Tibial nerve (tissue), 4 donors: Measurements from ENCODE around the gene UTS2. TPM values are rescaled to one million over a fixed set of nuclear protein-coding genes. Genes with fewer than 3 reads are reported as not detected.

Experiments
- DNase-seq, 2 donors: peaks; one replicate each; pipeline ENCODE4 v3.0.0-alpha.2; 2019; ENCODE audit warnings: low spot score in 2 of 2
- H3K27ac ChIP-seq, 4 donors: fragments of 200-600 bp; sonication (generic) in 3 of 4; one replicate each; pipeline ENCODE4 v1.5.1; 2017 to 2019; ENCODE audit warnings: mild to moderate bottlenecking in 1 of 4
- H3K27me3 ChIP-seq, 2 donors: fragments of 200-600 bp; sonication (generic) in 1 of 2; one replicate each; pipeline versions ENCODE4 v1.5.1 to v1.6.0; 2017 to 2019
- H3K36me3 ChIP-seq, 3 donors: fragments of 200-600 bp; sonication (generic); one replicate each; pipeline ENCODE4 v1.5.1; 2018 to 2019
- H3K4me1 ChIP-seq, 4 donors: fragments of 200-600 bp; sonication (generic) in 3 of 4; one replicate each; pipeline ENCODE4 v1.5.1; 2017 to 2019
- H3K4me3 ChIP-seq, 4 donors: fragments of 200-600 bp; sonication (generic) in 3 of 4; one replicate each; pipeline ENCODE4 v1.5.1; 2017 to 2019; ENCODE audit warnings: mild to moderate bottlenecking in 1 of 4, moderate library complexity in 1 of 4
- H3K9me3 ChIP-seq, 4 donors: fragments of 200-600 bp; sonication (generic) in 3 of 4; one replicate each; pipeline ENCODE4 v1.5.1; 2017 to 2019
- CTCF ChIP-seq, 5 experiments: fragments of 200-600 bp in 3 of 5; fragments of 450-650 bp in 2 of 5; sonication (generic) in 3 of 5; IDR thresholded peaks; one replicate each; pipeline ENCODE4 v1.5.1; 2016 to 2019; ENCODE audit warnings: antibody characterized with exemption in 5 of 5, mild to moderate bottlenecking in 3 of 5, moderate library complexity in 2 of 5
- EP300 ChIP-seq, 2 donors: sonication (generic); formaldehyde crosslinking; IDR thresholded peaks; one replicate each; pipeline ENCODE4 v1.6.1; 2017; ENCODE audit warnings: antibody characterized with exemption in 2 of 2, mild to moderate bottlenecking in 1 of 2
- POLR2A ChIP-seq, 2 donors: fragments of 450-650 bp; IDR thresholded peaks; one replicate each; pipeline ENCODE4 v1.6.1; 2017; ENCODE audit warnings: antibody characterized with exemption in 2 of 2, mild to moderate bottlenecking in 2 of 2, moderate library complexity in 2 of 2
- WGBS, 2 donors: methylation state at CpG; one replicate each; pipeline ENCODE4 v1.1.5; 2018; 5-methylcytosine and 5-hydroxymethylcytosine counted together
- total RNA-seq, 4 donors: library from RNA; depleted of rRNA; stranded (reverse); fragments of >200 nt; gene quantifications; one replicate each; pipeline ENCODE4 v1.1.0, GENCODE V29; 2016

Gene UTS2
- total RNA-seq, 4 donors from 2014 or later, result 0.84 TPM; not detected in 3

- no peak overlapping the region for H3K4me3 ChIP-seq
- no peak for DNase-seq
- no peaks in the 10 kb centered on the region for H3K27me3 ChIP-seq
- WGBS, 2 donors, result 95 to 96% methylated on average over 8 of the region's 8 CpGs
- H3K36me3 ChIP-seq, result peaks cover 0 to 95% (median 0%) of the 10 kb centered on the region in 3 donors
- no peaks in the 10 kb centered on the region for H3K9me3 ChIP-seq
- no peak for TF ChIP-seq POLR2A (IDR thresholded peaks at IDR 0.05)
- TF ChIP-seq EP300 (IDR thresholded peaks at IDR 0.05), result no peak
- TF ChIP-seq CTCF (IDR thresholded peaks at IDR 0.05), result no peak
- no peaks in the 10 kb centered on the region for H3K4me1 ChIP-seq
- no peak overlapping the region for H3K27ac ChIP-seq
These were observed 28.2 kb downstream of the UTS2 start for GRCh38 chr1:7824701-7825100.

- Histone ChIP-seq H3K9me3 (no peaks in the 10 kb centered on the region), H3K4me1 (no peaks in the 10 kb centered on the region), H3K27me3 (no peaks in the 10 kb centered on the region), H3K36me3 (peaks cover 0 to 99% (median 0%) of the 10 kb centered on the region in 3 donors), H3K27ac (no peak overlapping the region), H3K4me3 (no peak overlapping the region)
- WGBS, 2 donors, result 73 to 84% methylated on average over 3 of the region's 3 CpGs
- no peak for TF ChIP-seq POLR2A (IDR thresholded peaks at IDR 0.05)
- TF ChIP-seq EP300 (IDR thresholded peaks at IDR 0.05), result no peak
- TF ChIP-seq CTCF (IDR thresholded peaks at IDR 0.05), result no peak
- no peak for DNase-seq
These were observed 31.6 kb downstream of the UTS2 start for GRCh38 chr1:7821282-7821681.

GRCh38 chr1:7813677-7814373, 39.0 kb downstream of the UTS2 start:
- Histone ChIP-seq H3K4me3 (no peak overlapping the region), H3K36me3 (peaks cover 0 to 83% (median 32%) of the 10 kb centered on the region in 3 donors), H3K27me3 (no peaks in the 10 kb centered on the region), H3K4me1 (no peaks in the 10 kb centered on the region), H3K9me3 (peaks cover 0 to 11% (median 4%) of the 10 kb centered on the region in 4 donors), H3K27ac (no peak overlapping the region)
- no peak for DNase-seq
- no peak for TF ChIP-seq CTCF (IDR thresholded peaks at IDR 0.05)
- TF ChIP-seq EP300 (IDR thresholded peaks at IDR 0.05), result no peak
- no peak for TF ChIP-seq POLR2A (IDR thresholded peaks at IDR 0.05)
- WGBS, 2 donors, result 97% methylated on average over 3 of the region's 3 CpGs

GRCh38 chr1:7811476-7811875, 41.4 kb downstream of the UTS2 start:
- Histone ChIP-seq H3K27ac (no peak overlapping the region), H3K36me3 (peaks cover 0 to 74% (median 32%) of the 10 kb centered on the region in 3 donors), H3K4me3 (no peak overlapping the region), H3K9me3 (peaks cover 0 to 11% (median 4%) of the 10 kb centered on the region in 4 donors), H3K27me3 (no peaks in the 10 kb centered on the region), H3K4me1 (no peaks in the 10 kb centered on the region)
- 85 to 90% methylated on average over 6 of the region's 6 CpGs for WGBS, 2 donors
- DNase-seq, result no peak
- no peak for TF ChIP-seq POLR2A (IDR thresholded peaks at IDR 0.05)
- no peak for TF ChIP-seq EP300 (IDR thresholded peaks at IDR 0.05)
- no peak for TF ChIP-seq CTCF (IDR thresholded peaks at IDR 0.05)

- no peak overlapping the region for H3K4me3 ChIP-seq
- WGBS, 2 donors, result 60 to 63% methylated on average over 7 of the region's 7 CpGs
- H3K9me3 ChIP-seq, result peaks cover 0 to 11% (median 4%) of the 10 kb centered on the region in 4 donors
- peaks cover 0 to 82% (median 32%) of the 10 kb centered on the region in 3 donors for H3K36me3 ChIP-seq
- TF ChIP-seq EP300 (IDR thresholded peaks at IDR 0.05) (no peak), POLR2A (IDR thresholded peaks at IDR 0.05) (no peak), CTCF (IDR thresholded peaks at IDR 0.05) (no peak)
- H3K27me3 ChIP-seq, result no peaks in the 10 kb centered on the region
- no peak for DNase-seq
- H3K4me1 ChIP-seq, result no peaks in the 10 kb centered on the region
- H3K27ac ChIP-seq, result no peak overlapping the region
These were observed 42.5 kb downstream of the UTS2 start for GRCh38 chr1:7810395-7810794.
